Suprapubic skin (tissue), 4 donors: ENCODE results near the gene NPAS2. TPM values are rescaled to one million over a fixed set of nuclear protein-coding genes. Genes with fewer than 3 reads are reported as not detected.
A peak's percentile ranks its signal among the peaks of the same experiment; 100 is the strongest.

Experiments used
- DNase-seq, 2 donors: peaks; one replicate each; pipeline ENCODE4 v3.0.0-alpha.2; 2019; ENCODE audit warnings: low spot score in 2 of 2
- H3K27ac ChIP-seq: fragments of 200-600 bp; sonication (generic); one replicate; pipeline ENCODE4 v1.5.1; 2019
- H3K27me3 ChIP-seq: fragments of 200-600 bp; sonication (generic); one replicate; pipeline ENCODE4 v1.5.1; 2019
- H3K36me3 ChIP-seq: fragments of 200-600 bp; sonication (generic); one replicate; pipeline ENCODE4 v1.5.1; 2019
- H3K4me1 ChIP-seq: fragments of 200-600 bp; sonication (generic); one replicate; pipeline ENCODE4 v1.5.1; 2019
- H3K4me3 ChIP-seq: fragments of 200-600 bp; sonication (generic); one replicate; pipeline ENCODE4 v1.5.1; 2019; ENCODE audit warnings: mild to moderate bottlenecking
- H3K9me3 ChIP-seq: fragments of 200-600 bp; sonication (generic); one replicate; pipeline ENCODE4 v1.5.1; 2019
- EP300 ChIP-seq: sonication (generic); formaldehyde crosslinking; IDR thresholded peaks from one replicate; pipeline ENCODE4 v1.6.1; 2017; ENCODE audit warnings: antibody characterized with exemption
- POLR2A ChIP-seq, 2 donors: fragments of 450-650 bp; IDR thresholded peaks; one replicate each; pipeline ENCODE4 v1.6.1; 2017; ENCODE audit warnings: antibody characterized with exemption in 2 of 2, mild to moderate bottlenecking in 2 of 2, moderate library complexity in 2 of 2
- POLR2AphosphoS5 ChIP-seq, 3 donors: sonication (generic); formaldehyde crosslinking; IDR thresholded peaks; one replicate each; pipeline ENCODE4 v1.6.1; 2017; ENCODE audit warnings: antibody characterized with exemption in 3 of 3
- WGBS: methylation state at CpG from one replicate; pipeline ENCODE4 v1.1.5; 2018; 5-methylcytosine and 5-hydroxymethylcytosine counted together
- total RNA-seq, 4 donors: library from RNA; depleted of rRNA; stranded (reverse); fragments of >200 nt; gene quantifications; one replicate each; pipeline ENCODE4 v1.1.0, GENCODE V29; 2016
- TF ChIP-seq, protein P1 (sequence below), 2 donors: fragments of 200-600 bp in 1 of 2; fragments of 450-650 bp in 1 of 2; sonication (generic) in 1 of 2; IDR thresholded peaks; one replicate each; pipeline ENCODE4 v1.5.1; 2016 to 2019; ENCODE audit warnings: antibody characterized with exemption in 2 of 2, mild to moderate bottlenecking in 1 of 2, moderate library complexity in 1 of 2

NPAS2 gene
- total RNA-seq, 4 donors from 2014 or later, result 46.5 to 90.1 (median 62.9) TPM

DNA sequence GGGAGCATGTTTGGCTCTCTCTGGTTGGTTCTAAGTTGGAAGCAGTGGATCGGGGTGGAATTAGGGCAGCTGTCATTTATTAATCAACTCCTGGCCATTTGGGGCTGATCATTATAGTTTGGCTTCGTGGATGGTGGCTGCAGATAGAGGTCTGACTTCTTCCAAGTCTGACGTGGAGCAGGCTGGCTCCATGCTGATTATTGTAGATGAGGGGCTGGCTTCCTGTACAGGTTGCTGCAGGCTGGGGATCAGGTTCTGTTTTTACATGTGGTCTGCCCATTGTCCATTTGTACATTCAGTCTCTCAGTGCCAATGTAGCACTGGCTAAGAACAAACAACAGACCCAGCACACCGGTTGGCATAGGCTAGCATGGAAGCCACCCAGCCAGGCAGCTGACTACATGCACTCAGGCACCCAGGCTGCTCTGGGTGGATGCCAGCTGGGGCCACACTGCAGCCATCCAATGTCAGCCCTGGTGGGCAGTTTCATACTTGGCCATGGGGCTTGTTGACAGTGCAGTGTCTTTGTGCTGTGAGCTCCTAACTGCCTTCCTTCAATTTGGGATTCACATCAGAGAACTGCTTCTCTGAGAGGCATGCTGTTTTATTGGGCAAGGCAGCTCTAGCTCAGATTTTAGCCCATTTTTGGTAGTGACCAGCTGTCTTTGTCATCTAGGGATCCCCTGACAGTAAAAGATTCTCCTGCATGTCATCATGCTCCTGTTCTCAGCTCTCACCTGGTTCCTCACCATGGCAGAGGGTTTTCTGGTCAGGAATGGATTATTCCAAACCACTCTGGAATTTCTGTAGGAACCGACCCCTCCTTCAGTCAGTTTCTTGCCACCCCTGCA lies 25.4 kb downstream of the NPAS2 start:
- Histone ChIP-seq H3K36me3 (no peaks in the 10 kb centered on the region), H3K9me3 (no peaks in the 10 kb centered on the region), H3K4me1 (peaks cover 6% of the 10 kb centered on the region), H3K4me3 (no peak overlapping the region), H3K27me3 (no peaks in the 10 kb centered on the region), H3K27ac (no peak overlapping the region)
- WGBS, result 85% methylated on average over 4 of the region's 5 CpGs
- TF ChIP-seq POLR2AphosphoS5 (IDR thresholded peaks at IDR 0.05) (no peak), POLR2A (IDR thresholded peaks at IDR 0.05) (no peak), EP300 (no peak)
- TF ChIP-seq, protein P1, sequence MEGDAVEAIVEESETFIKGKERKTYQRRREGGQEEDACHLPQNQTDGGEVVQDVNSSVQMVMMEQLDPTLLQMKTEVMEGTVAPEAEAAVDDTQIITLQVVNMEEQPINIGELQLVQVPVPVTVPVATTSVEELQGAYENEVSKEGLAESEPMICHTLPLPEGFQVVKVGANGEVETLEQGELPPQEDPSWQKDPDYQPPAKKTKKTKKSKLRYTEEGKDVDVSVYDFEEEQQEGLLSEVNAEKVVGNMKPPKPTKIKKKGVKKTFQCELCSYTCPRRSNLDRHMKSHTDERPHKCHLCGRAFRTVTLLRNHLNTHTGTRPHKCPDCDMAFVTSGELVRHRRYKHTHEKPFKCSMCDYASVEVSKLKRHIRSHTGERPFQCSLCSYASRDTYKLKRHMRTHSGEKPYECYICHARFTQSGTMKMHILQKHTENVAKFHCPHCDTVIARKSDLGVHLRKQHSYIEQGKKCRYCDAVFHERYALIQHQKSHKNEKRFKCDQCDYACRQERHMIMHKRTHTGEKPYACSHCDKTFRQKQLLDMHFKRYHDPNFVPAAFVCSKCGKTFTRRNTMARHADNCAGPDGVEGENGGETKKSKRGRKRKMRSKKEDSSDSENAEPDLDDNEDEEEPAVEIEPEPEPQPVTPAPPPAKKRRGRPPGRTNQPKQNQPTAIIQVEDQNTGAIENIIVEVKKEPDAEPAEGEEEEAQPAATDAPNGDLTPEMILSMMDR (IDR thresholded peaks at IDR 0.05), result no peak
- DNase-seq, result peak in 1 of 2 donors; percentile 16

DNA sequence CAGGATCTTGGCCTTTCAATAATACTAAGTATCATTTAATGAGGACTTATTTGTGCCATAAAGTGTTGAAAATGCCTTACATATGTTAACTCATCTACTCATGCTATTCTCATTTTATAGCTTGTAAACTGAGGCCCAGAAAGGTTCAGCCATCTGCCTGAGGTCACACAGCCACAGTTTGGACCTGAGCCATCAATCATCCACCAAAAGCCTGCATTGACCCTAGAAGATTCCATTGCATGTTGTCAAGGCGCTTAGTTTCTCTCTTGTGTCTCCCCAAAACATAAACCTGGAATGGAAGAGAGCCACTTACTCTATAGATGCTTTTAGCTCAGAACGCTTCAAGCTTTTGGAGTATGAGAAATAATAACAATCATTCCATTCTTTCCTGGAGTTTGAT lies 26.8 kb downstream of the NPAS2 start:
- no peaks in the 10 kb centered on the region for H3K9me3 ChIP-seq
- H3K4me3 ChIP-seq, result no peak overlapping the region
- no peaks in the 10 kb centered on the region for H3K27me3 ChIP-seq
- 93% methylated on average over 2 of the region's 2 CpGs for WGBS
- no peak overlapping the region for H3K27ac ChIP-seq
- no peaks in the 10 kb centered on the region for H3K36me3 ChIP-seq
- H3K4me1 ChIP-seq, result no peaks in the 10 kb centered on the region
- DNase-seq, result no peak
- TF ChIP-seq POLR2A (IDR thresholded peaks at IDR 0.05), result no peak
- TF ChIP-seq, protein P1 (IDR thresholded peaks at IDR 0.05), result no peak
- no peak for TF ChIP-seq EP300
- TF ChIP-seq POLR2AphosphoS5 (IDR thresholded peaks at IDR 0.05), result no peak

DNA sequence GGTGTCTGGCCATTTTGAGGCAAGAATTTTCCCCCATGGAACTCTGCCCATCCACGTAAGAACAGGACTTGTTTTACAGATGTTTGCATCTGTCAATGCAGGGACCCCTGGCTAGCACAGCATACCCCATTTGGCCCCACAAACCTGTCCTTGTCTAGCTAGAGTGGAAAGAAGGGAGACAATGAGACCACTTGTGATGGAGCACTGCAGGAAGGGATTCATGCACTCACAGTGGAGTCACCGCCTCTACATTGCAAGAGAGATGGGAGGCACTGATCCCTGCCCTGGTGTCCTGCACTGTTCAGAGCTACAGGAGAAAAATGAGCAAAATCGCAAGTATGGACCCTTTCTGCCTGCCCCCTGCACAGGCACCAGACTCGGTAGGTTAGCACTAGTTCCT lies 32.5 kb downstream of the NPAS2 start:
- peak in 1 of 2 donors; percentile 24 for DNase-seq
- no peaks in the 10 kb centered on the region for H3K9me3 ChIP-seq
- TF ChIP-seq, protein P1 (IDR thresholded peaks at IDR 0.05), result no peak
- no peak for TF ChIP-seq POLR2A (IDR thresholded peaks at IDR 0.05)
- no peak for TF ChIP-seq EP300
- no peak for TF ChIP-seq POLR2AphosphoS5 (IDR thresholded peaks at IDR 0.05)
- no peak overlapping the region for H3K4me3 ChIP-seq
- H3K27ac ChIP-seq, result no peak overlapping the region
- 99% methylated on average over 4 of the region's 4 CpGs for WGBS
- H3K27me3 ChIP-seq, result no peaks in the 10 kb centered on the region
- H3K4me1 ChIP-seq, result peaks cover 2% of the 10 kb centered on the region
- H3K36me3 ChIP-seq, result no peaks in the 10 kb centered on the region

DNA sequence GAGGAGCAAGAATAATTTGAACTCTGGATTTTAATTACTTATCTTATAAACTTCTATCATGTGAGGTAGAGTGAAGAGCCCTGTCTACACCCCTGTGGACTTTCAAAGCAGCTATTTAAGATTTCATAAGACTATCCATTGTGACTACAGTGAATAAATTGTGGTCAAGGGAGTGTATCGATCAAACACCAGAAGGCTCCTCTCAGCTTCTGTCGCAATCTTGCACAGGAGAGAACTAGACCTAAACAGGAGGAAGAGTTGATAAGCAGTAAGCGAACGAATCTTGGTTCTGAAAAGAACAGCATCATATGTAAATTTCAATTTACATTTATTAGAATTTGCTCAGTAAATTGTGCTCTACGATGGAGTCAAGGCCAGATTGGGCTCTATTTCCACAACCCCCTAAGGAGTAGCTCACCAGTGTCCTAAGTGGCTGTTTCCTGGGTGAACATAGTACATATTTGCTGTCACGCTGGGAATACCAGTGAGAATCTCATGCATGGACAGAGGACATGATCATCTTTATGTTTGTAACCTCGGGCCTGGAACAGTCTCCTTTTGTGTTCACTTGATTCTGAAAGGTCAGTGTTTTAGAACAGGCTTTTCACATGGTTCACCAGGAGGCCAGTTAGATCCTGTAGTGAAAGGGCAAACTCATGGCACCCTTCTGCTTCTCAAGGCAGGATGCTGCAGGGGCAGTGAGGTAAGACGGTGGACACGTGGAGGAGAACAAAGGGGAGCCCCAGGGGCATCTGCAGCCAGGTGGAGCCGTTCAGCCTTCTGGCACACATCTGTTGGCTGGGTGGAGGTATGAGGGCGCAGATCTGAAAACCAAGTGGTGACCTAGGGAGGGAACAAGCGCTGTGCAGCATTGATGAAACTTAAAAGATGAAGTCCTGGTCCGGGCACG lies 33.3 kb downstream of the NPAS2 start:
- Histone ChIP-seq H3K4me3 (no peak overlapping the region), H3K27ac (no peak overlapping the region), H3K4me1 (peaks cover 3% of the 10 kb centered on the region), H3K9me3 (no peaks in the 10 kb centered on the region), H3K36me3 (no peaks in the 10 kb centered on the region), H3K27me3 (no peaks in the 10 kb centered on the region)
- TF ChIP-seq EP300, result no peak
- WGBS, result 83% methylated on average over 14 of the region's 14 CpGs
- DNase-seq, result peak in 1 of 2 donors; percentile 4

DNA sequence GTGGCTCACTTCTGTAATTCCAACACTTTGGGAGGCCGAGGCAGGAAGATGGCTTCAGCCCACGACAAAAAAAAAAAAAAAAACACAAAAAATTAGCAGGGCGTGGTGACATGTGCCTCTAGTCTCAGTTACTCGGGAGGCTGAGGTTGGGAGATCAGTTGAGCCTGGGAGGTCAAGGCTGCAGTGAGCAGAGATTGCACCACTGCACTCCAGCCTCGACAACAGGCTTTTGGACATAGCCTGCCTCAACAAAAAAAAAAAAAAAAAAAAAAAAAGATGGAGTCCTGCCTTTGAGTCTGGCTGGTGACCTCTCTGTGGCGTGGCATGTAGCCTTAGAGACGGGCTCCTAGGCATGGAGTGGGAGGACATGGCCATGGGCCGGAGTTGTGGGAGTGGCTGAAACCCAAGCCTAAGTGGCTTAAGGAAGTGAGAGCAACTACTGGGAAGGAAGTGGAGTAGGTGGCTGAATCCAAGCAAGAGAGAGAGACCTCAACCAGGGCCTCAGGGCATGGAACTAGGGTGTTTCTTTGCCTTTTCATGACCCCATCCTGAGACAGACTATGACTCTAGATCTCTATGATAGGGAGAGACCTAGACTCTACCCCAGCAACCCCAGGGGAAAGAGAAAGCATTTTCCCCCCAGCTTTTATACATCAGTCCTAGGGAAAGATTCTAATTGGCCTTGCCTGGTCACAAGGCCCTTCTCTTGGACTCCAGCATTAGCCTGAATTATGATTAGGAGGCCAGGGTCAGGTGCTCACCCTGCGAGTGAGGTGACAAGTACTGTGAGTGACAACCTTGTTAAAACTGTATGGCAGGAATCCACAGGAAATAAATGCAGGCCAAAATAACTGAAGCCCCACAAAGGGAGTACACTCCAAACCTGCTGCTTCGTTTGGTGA lies 34.2 kb downstream of the NPAS2 start:
- 78% methylated on average over 10 of the region's 10 CpGs for WGBS
- Histone ChIP-seq H3K4me3 (no peak overlapping the region), H3K27me3 (no peaks in the 10 kb centered on the region), H3K36me3 (no peaks in the 10 kb centered on the region), H3K9me3 (no peaks in the 10 kb centered on the region), H3K27ac (no peak overlapping the region), H3K4me1 (peaks cover 3% of the 10 kb centered on the region)
- TF ChIP-seq POLR2AphosphoS5 (IDR thresholded peaks at IDR 0.05), result no peak
- TF ChIP-seq, protein P1 (IDR thresholded peaks at IDR 0.05), result no peak
- no peak for TF ChIP-seq EP300
- no peak for TF ChIP-seq POLR2A (IDR thresholded peaks at IDR 0.05)
- peak in 1 of 2 donors; percentile 52 for DNase-seq
